ENCODE data around the gene TEX26.

DNA sequence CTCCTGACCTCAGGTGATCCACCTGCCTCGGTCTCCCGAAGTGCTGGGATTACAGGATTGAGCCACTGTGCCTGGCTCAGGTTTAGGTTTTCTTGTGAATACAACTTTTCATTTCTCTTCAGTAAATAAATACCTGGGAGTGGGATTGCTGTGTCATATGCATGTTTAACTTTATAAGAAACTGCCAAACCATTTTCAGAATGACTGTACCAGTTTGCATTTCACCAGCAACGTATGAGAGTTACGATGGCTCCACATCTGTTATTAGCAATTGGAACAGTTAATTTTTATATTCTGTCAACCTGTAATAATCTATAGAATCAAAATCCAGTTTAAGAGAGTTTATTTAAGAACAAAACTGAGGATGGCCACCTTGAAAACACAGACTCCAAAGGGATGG is 52.2 kb downstream of the TEX26 start:
- TF ChIP-seq POLR2AphosphoS5 (IDR thresholded peaks at IDR 0.05; ENCODE audit: low read depth), result no peak
- TF ChIP-seq, protein P1, sequence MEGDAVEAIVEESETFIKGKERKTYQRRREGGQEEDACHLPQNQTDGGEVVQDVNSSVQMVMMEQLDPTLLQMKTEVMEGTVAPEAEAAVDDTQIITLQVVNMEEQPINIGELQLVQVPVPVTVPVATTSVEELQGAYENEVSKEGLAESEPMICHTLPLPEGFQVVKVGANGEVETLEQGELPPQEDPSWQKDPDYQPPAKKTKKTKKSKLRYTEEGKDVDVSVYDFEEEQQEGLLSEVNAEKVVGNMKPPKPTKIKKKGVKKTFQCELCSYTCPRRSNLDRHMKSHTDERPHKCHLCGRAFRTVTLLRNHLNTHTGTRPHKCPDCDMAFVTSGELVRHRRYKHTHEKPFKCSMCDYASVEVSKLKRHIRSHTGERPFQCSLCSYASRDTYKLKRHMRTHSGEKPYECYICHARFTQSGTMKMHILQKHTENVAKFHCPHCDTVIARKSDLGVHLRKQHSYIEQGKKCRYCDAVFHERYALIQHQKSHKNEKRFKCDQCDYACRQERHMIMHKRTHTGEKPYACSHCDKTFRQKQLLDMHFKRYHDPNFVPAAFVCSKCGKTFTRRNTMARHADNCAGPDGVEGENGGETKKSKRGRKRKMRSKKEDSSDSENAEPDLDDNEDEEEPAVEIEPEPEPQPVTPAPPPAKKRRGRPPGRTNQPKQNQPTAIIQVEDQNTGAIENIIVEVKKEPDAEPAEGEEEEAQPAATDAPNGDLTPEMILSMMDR (IDR thresholded peaks at IDR 0.05; ENCODE audit: insufficient read depth, low read length), result no peak

All from HL-60 (cell line).